Peyer's patch (tissue), 4 donors: ENCODE data around the gene STK16. TPM values are rescaled to one million over a fixed set of nuclear protein-coding genes. Genes with fewer than 3 reads are reported as not detected.

ENCODE experiments used
- DNase-seq, 3 donors: peaks; one replicate each; pipeline ENCODE4 v3.0.0-alpha.2; 2017 to 2019
- H3K27ac ChIP-seq, 4 donors: fragments of 200-600 bp; sonication (generic); one replicate each; pipeline ENCODE4 v1.5.1; 2016 to 2019
- H3K27me3 ChIP-seq, 2 donors: fragments of 200-600 bp; sonication (generic); one replicate each; pipeline ENCODE4 v1.5.1; 2019
- H3K36me3 ChIP-seq, 3 donors: fragments of 200-600 bp; sonication (generic); one replicate each; pipeline ENCODE4 v1.5.1; 2016 to 2019
- H3K4me1 ChIP-seq, 4 donors: fragments of 200-600 bp; sonication (generic); one replicate each; pipeline ENCODE4 v1.5.1; 2016 to 2019
- H3K4me3 ChIP-seq, 4 donors: fragments of 200-600 bp; sonication (generic); 1 replicate in 3 of 4; 2 replicates in 1 of 4; pipeline ENCODE4 v1.5.1; 2016 to 2019; ENCODE audit warnings: mild to moderate bottlenecking in 1 of 4
- H3K9me3 ChIP-seq, 4 donors: fragments of 200-600 bp; sonication (generic); one replicate each; pipeline ENCODE4 v1.5.1; 2016 to 2019; ENCODE audit warnings: mild to moderate bottlenecking in 1 of 4
- CTCF ChIP-seq, 6 experiments: fragments of 450-650 bp in 4 of 6; fragments of 200-600 bp in 2 of 6; sonication (generic) in 1 of 6; IDR thresholded peaks; one replicate each; pipeline ENCODE4 v1.5.1; 2017 to 2019; ENCODE audit warnings: antibody characterized with exemption in 6 of 6, mild to moderate bottlenecking in 3 of 6, moderate library complexity in 1 of 6
- POLR2A ChIP-seq, 2 donors: fragments of 450-650 bp; IDR thresholded peaks; one replicate each; pipeline ENCODE4 v1.5.1; 2017; ENCODE audit warnings: antibody characterized with exemption in 2 of 2, mild to moderate bottlenecking in 2 of 2, moderate library complexity in 2 of 2
- total RNA-seq, 4 donors: library from RNA; depleted of rRNA; stranded (reverse); fragments of >200 nt; gene quantifications; one replicate each; pipeline ENCODE4 v1.1.0, GENCODE V29; 2016

The STK16 gene
- total RNA-seq, 4 donors from 2014 or later = 19.4 to 27.1 (median 24.3) TPM

- Histone ChIP-seq H3K9me3 (no peaks in the 10 kb centered on the region), H3K4me3 (peak overlapping the region; percentile 14 to 38 (median 33)), H3K4me1 (peaks cover 7 to 84% (median 54%) of the 10 kb centered on the region in 4 donors), H3K27ac (peak overlapping the region; percentile 91 to 98 (median 92)), H3K27me3 (no peaks in the 10 kb centered on the region), H3K36me3 (peaks cover 0 to 13% (median 0%) of the 10 kb centered on the region in 3 donors)
- peak; percentile 80 to 95 (median 92) for DNase-seq
- TF ChIP-seq POLR2A (IDR thresholded peaks at IDR 0.05) = peak; percentile 20 to 42
- TF ChIP-seq CTCF (IDR thresholded peaks at IDR 0.05) = no peak
These were observed 4.1 kb downstream of the STK16 start for GRCh38 chr2:219249203-219249980.

GRCh38 chr2:219250049-219250781 is 4.9 kb downstream of the STK16 start:
- peaks cover 7 to 83% (median 50%) of the 10 kb centered on the region in 4 donors for H3K4me1 ChIP-seq
- no peaks in the 10 kb centered on the region for H3K9me3 ChIP-seq
- no peak for TF ChIP-seq CTCF (IDR thresholded peaks at IDR 0.05)
- no peak for TF ChIP-seq POLR2A (IDR thresholded peaks at IDR 0.05)
- H3K4me3 ChIP-seq = peak overlapping the region; percentile 1 to 38 (median 6)
- peak overlapping the region; percentile 91 to 98 (median 92) for H3K27ac ChIP-seq
- no peak for DNase-seq
- no peaks in the 10 kb centered on the region for H3K27me3 ChIP-seq
- peaks cover 0 to 13% (median 0%) of the 10 kb centered on the region in 3 donors for H3K36me3 ChIP-seq

- H3K27ac ChIP-seq = peak overlapping the region; percentile 81 to 98 (median 91)
- H3K4me1 ChIP-seq = peaks cover 7 to 73% (median 45%) of the 10 kb centered on the region in 4 donors
- TF ChIP-seq POLR2A (IDR thresholded peaks at IDR 0.05) (no peak), CTCF (IDR thresholded peaks at IDR 0.05) (no peak)
- DNase-seq = no peak
- H3K27me3 ChIP-seq = no peaks in the 10 kb centered on the region
- H3K4me3 ChIP-seq = peak overlapping the region in 3 of 4 donors; percentile 56 to 93 (median 86)
- no peaks in the 10 kb centered on the region for H3K9me3 ChIP-seq
- peaks cover 0 to 13% (median 0%) of the 10 kb centered on the region in 3 donors for H3K36me3 ChIP-seq
These were observed 6.4 kb downstream of the STK16 start for GRCh38 chr2:219251656-219252055.

GRCh38 chr2:219252084-219252483 is 6.8 kb downstream of the STK16 start:
- Histone ChIP-seq H3K36me3 (peaks cover 0 to 13% (median 0%) of the 10 kb centered on the region in 3 donors), H3K27ac (peak overlapping the region; percentile 81 to 98 (median 91)), H3K4me3 (peak overlapping the region; percentile 56 to 93 (median 87)), H3K4me1 (peaks cover 7 to 69% (median 41%) of the 10 kb centered on the region in 4 donors), H3K27me3 (no peaks in the 10 kb centered on the region), H3K9me3 (no peaks in the 10 kb centered on the region)
- TF ChIP-seq POLR2A (IDR thresholded peaks at IDR 0.05) (no peak), CTCF (IDR thresholded peaks at IDR 0.05) (peak in 2 of 6 experiments; percentile 3 to 28)
- peak in 1 of 3 donors; percentile 69 for DNase-seq

- H3K4me1 ChIP-seq = peaks cover 7 to 65% (median 37%) of the 10 kb centered on the region in 4 donors
- H3K27ac ChIP-seq = peak overlapping the region; percentile 81 to 98 (median 91)
- H3K9me3 ChIP-seq = no peaks in the 10 kb centered on the region
- H3K27me3 ChIP-seq = no peaks in the 10 kb centered on the region
- TF ChIP-seq POLR2A (IDR thresholded peaks at IDR 0.05) (no peak), CTCF (IDR thresholded peaks at IDR 0.05) (no peak)
- peak overlapping the region; percentile 56 to 93 (median 87) for H3K4me3 ChIP-seq
- DNase-seq = no peak
- peaks cover 0 to 13% (median 0%) of the 10 kb centered on the region in 3 donors for H3K36me3 ChIP-seq
These were observed 7.3 kb downstream of the STK16 start for GRCh38 chr2:219252570-219252899.
